Raji (cell line): ENCODE measurements around the gene BPIFB2.

Source experiments
- POLR2A ChIP-seq: IDR thresholded peaks from 2 replicates; pipeline ENCODE4 v1.6.1; 2011; ENCODE audit warnings: low read depth, low read length, control low read depth; ENCODE audit not compliant: insufficient read depth

BPIFB2 gene

GRCh38 chr20:33027769-33028751 is 20.6 kb downstream of the BPIFB2 start:
- TF ChIP-seq POLR2A = no peak

- no peak for TF ChIP-seq POLR2A
Observed at GRCh38 chr20:33028875-33029274, 21.4 kb downstream of the BPIFB2 start.

- no peak for TF ChIP-seq POLR2A
Observed at GRCh38 chr20:33030076-33030475, 22.6 kb downstream of the BPIFB2 start.

- no peak for TF ChIP-seq POLR2A
Observed at GRCh38 chr20:33030569-33030968, 23.1 kb downstream of the BPIFB2 start.

GRCh38 chr20:33031531-33031930 is 24.0 kb downstream of the BPIFB2 start, which contains the start of gene BPIFB6:
BPIFB6 (plus strand) TSS chr20:33031648; CDS start chr20:33031648, 0 bp downstream.
- TF ChIP-seq POLR2A = no peak

GRCh38 chr20:33032555-33032954 is 25.1 kb downstream of the BPIFB2 start:
- no peak for TF ChIP-seq POLR2A

GRCh38 chr20:33033381-33033780 is 25.9 kb downstream of the BPIFB2 start:
- no peak for TF ChIP-seq POLR2A

GRCh38 chr20:33034115-33034514 is 26.6 kb downstream of the BPIFB2 start:
- TF ChIP-seq POLR2A = no peak

- no peak for TF ChIP-seq POLR2A
Observed at GRCh38 chr20:33034901-33035492, 27.5 kb downstream of the BPIFB2 start.

GRCh38 chr20:33037456-33037855 is 30.0 kb downstream of the BPIFB2 start:
- TF ChIP-seq POLR2A = no peak

- no peak for TF ChIP-seq POLR2A
Observed at GRCh38 chr20:33038243-33038642, 30.7 kb downstream of the BPIFB2 start.

- no peak for TF ChIP-seq POLR2A
Observed at GRCh38 chr20:33042430-33042829, 34.9 kb downstream of the BPIFB2 start.

- TF ChIP-seq POLR2A = no peak
Observed at GRCh38 chr20:33042983-33043730, 35.7 kb downstream of the BPIFB2 start.

- TF ChIP-seq POLR2A = no peak
Observed at GRCh38 chr20:33043731-33044181, 36.3 kb downstream of the BPIFB2 start.

- TF ChIP-seq POLR2A = no peak
Observed at GRCh38 chr20:33046412-33046811, 38.9 kb downstream of the BPIFB2 start.
